HG02798 (cell line): ENCODE results near the gene CUL5.
A peak's percentile ranks its signal among the peaks of the same experiment; 100 is the strongest.
"Not testable (repeated sequence)": the region's sequence is repeated elsewhere in the genome, so short reads cannot be mapped to it uniquely, and the experiment has no call there.

Experiments
- ATAC-seq: cut with Tn5 transposase; IDR thresholded peaks from one replicate; pipeline ENCODE4 v1.9.1; 2021; ENCODE audit warnings: mild to moderate bottlenecking; ENCODE audit not compliant: unreplicated experiment, poor library complexity

Gene CUL5

DNA sequence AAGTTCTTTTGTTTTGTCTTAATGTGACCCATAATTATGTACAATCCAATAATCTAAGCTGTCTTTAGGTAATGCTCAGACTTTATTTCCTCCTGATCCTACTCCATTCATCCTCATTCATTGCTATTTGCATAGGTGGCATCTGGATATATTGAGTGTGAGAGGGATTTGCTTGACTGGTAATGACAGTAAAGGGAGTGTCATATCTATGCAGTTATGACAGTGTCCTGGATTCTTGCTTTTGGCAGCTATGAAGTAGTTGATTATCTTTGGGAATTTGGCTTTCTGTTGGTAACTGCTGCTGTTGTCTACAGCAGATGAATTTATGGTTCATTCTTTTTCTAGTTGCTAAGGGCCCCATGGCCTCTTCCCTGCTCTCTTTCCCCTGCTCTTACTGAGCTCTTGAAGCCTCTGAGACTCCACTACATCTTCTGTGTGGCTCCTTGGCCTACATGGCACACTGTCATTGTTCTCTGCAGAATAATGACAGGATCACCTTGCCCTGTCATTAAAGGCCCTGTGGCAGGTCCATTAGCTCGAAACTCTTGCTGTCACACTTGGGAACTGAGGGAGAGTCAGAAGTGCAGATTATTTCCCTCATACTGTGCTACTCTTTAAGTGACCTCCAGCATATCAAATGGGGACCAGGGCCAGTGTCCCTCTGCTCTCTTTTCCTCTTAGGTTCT is 92.5 kb downstream of the CUL5 start:
- no peak for ATAC-seq

GRCh38 chr11:108111126-108111525 is 102.4 kb downstream of the CUL5 start:
- no peak for ATAC-seq

DNA sequence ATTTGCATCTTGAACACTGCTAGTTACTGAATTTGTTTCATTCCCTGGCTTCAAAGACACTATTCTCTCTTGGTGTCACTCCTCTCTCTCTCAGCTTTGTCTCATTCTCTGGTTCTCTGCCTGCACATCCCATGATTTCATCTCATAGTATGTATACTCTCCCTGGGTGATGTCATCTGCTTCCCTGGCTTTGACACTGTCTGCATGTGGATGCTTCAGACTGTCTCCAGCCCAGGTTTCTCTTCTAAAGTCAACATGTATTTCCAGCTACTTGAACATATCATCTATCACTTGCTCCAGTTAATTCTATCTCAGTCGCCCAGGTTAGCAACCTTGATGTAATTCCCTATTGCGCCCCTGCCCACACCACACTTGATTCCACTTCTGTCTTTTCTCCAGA is 103.4 kb downstream of the CUL5 start:
- ATAC-seq, result no peak

- ATAC-seq, result no peak
Measured at GRCh38 chr11:108115500-108116140, 106.9 kb downstream of the CUL5 start.

DNA sequence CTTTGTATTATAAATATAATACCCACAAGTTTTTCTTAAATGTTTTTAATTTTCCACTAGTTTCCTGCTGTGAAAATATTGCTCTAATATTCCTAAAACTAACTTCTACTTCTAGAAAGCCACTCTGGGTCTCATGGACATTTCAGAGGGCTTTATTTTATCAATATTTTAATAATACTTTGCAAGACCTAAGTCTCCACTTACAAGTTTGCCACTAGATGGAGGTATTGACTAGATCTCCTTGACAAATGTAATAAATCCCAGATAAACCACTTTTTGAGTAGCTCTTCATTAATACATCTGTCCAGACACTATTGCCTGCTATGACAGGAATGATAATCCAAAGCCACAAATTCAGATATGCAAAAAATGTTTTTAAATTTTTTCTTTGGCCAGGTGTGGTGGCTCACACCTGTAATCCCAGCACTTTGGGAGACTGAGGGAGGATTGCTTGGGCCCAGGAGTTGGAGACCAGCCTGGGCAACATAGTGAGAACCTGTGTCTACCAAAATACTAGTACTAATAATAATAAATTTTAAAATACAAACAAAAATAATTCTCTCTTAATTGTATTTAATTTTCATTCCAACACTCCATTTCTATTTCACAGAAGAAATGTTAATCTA is 109.2 kb downstream of the CUL5 start:
- ATAC-seq, result no peak

- not testable (repeated sequence) for ATAC-seq
Measured at GRCh38 chr11:108120936-108121273, 112.2 kb downstream of the CUL5 start.

GRCh38 chr11:108121274-108122155 is 112.8 kb downstream of the CUL5 start, which contains the start of gene ACAT1:
Gene ACAT1 (plus strand): TSS chr11:108121567. CDS start chr11:108121607, 40 bp downstream.
- ATAC-seq, result peak; percentile 98

DNA sequence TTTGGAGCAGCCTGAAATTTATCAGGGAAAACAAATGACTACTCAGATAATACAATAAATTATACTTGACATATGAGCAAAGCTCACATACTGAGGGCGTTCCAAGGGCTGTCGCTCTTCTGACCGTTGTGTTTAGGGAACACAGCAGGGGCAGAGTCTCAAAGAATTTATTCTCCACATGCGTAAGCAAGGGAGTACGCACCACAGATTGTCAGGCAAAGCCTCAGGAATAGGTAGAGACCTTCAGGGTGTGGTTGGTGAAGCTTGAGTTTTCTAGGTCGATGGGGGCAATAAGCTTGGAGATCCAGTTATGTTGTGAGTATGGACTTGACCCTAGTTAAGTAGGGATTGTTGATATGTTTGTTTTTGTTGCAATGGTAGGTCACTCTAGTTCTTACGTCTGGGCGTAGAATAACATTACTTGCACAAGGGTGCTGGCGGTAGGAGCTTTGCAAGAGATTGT is 113.5 kb downstream of the CUL5 start:
- ATAC-seq, result no peak

- ATAC-seq, result no peak
Measured at GRCh38 chr11:108125096-108125495, 116.4 kb downstream of the CUL5 start.

GRCh38 chr11:108128772-108129171 is 120.1 kb downstream of the CUL5 start:
- ATAC-seq, result no peak

DNA sequence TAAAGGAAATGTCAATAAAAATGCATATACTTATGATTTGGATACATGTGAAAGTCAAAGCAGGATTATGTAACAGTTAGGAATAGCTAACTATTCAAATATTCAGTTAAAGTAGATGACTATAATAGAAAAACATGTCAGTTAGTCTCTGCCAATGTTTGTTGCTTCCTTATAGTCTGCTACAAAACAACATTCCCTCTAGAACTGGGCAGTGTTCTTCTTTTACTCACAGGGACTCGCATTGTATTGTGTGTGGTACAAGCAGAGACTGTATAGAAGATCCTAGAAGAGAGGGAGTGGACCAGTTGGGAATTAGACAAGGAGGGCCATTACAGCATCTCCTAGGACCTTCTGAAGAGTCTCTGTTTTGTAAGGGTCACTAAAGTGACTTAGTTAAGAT is 123.3 kb downstream of the CUL5 start:
- ATAC-seq, result no peak

GRCh38 chr11:108132993-108133538 is 124.4 kb downstream of the CUL5 start:
- not testable (repeated sequence) for ATAC-seq

GRCh38 chr11:108135845-108136544 is 127.3 kb downstream of the CUL5 start:
- peak; percentile 67 for ATAC-seq

GRCh38 chr11:108137212-108137611 is 128.5 kb downstream of the CUL5 start:
- no peak for ATAC-seq

DNA sequence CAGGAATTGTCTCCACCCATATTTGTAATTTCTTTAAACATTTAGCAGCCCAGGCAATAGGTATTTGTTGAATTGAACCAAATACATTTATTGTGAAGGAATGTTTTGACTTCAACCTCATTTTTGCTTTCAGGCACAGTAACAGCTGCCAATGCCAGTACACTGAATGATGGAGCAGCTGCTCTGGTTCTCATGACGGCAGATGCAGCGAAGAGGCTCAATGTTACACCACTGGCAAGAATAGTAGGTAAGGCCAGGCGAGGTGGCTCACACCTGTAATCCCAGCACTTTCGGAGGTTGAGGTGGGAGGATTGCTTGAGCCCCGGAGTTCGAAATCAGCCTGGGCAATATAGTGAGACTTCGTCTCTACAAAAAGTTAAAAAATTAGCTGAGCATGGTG is 133.6 kb downstream of the CUL5 start:
- ATAC-seq, result no peak

- ATAC-seq, result no peak
Measured at GRCh38 chr11:108144615-108145014, 135.9 kb downstream of the CUL5 start.

GRCh38 chr11:108147150-108147549 is 138.5 kb downstream of the CUL5 start:
- ATAC-seq, result no peak

- no peak for ATAC-seq
Measured at GRCh38 chr11:108148556-108148955, 139.9 kb downstream of the CUL5 start.

GRCh38 chr11:108154591-108154990 is 145.9 kb downstream of the CUL5 start:
- no peak for ATAC-seq
